ENCODE results near the gene HAND2.

HAND2 gene

GRCh38 chr4:173529477-173530325 is at the start of gene HAND2:
TSS of gene HAND2 (minus strand) at chr4:173530229. CDS start at chr4:173529289, 940 bp downstream.
- no peak for DNase-seq (ENCODE audit: low read depth in 2 of 3, low spot score in 1 of 3)

- no peak for DNase-seq (ENCODE audit: low read depth in 2 of 3, low spot score in 1 of 3)
These were observed 48.9 kb upstream of the HAND2 start for GRCh38 chr4:173578956-173579355.

- no peak for DNase-seq (ENCODE audit: low read depth in 2 of 3, low spot score in 1 of 3)
These were observed 47.9 kb upstream of the HAND2 start for GRCh38 chr4:173577963-173578362.

- no peak for DNase-seq (ENCODE audit: low read depth in 2 of 3, low spot score in 1 of 3)
These were observed 45.6 kb upstream of the HAND2 start for GRCh38 chr4:173575482-173576152.

- DNase-seq (ENCODE audit: low read depth in 2 of 3, low spot score in 1 of 3) = no peak
These were observed 43.7 kb upstream of the HAND2 start for GRCh38 chr4:173573725-173574124.

GRCh38 chr4:173573286-173573685 is 43.3 kb upstream of the HAND2 start:
- DNase-seq (ENCODE audit: low read depth in 2 of 3, low spot score in 1 of 3) = no peak

- no peak for DNase-seq (ENCODE audit: low read depth in 2 of 3, low spot score in 1 of 3)
These were observed 42.6 kb upstream of the HAND2 start for GRCh38 chr4:173572493-173573129.

GRCh38 chr4:173571620-173572019 is 41.6 kb upstream of the HAND2 start:
- DNase-seq (ENCODE audit: low read depth in 2 of 3, low spot score in 1 of 3) = no peak

GRCh38 chr4:173565281-173565680 is 35.3 kb upstream of the HAND2 start:
- no peak for DNase-seq (ENCODE audit: low read depth in 2 of 3, low spot score in 1 of 3)

- no peak for DNase-seq (ENCODE audit: low read depth in 2 of 3, low spot score in 1 of 3)
These were observed 34.4 kb upstream of the HAND2 start for GRCh38 chr4:173564461-173564860.

- DNase-seq (ENCODE audit: low read depth in 2 of 3, low spot score in 1 of 3) = no peak
These were observed 30.9 kb upstream of the HAND2 start for GRCh38 chr4:173560896-173561295.

- no peak for DNase-seq (ENCODE audit: low read depth in 2 of 3, low spot score in 1 of 3)
These were observed 26.5 kb upstream of the HAND2 start for GRCh38 chr4:173556398-173557131.

- no peak for DNase-seq (ENCODE audit: low read depth in 2 of 3, low spot score in 1 of 3)
These were observed 17.9 kb upstream of the HAND2 start for GRCh38 chr4:173547889-173548288.

GRCh38 chr4:173546776-173547175 is 16.7 kb upstream of the HAND2 start:
- no peak for DNase-seq (ENCODE audit: low read depth in 2 of 3, low spot score in 1 of 3)

- no peak for DNase-seq (ENCODE audit: low read depth in 2 of 3, low spot score in 1 of 3)
These were observed 15.4 kb upstream of the HAND2 start for GRCh38 chr4:173545440-173545839.

GRCh38 chr4:173543266-173543665 is 13.2 kb upstream of the HAND2 start:
- DNase-seq (ENCODE audit: low read depth in 2 of 3, low spot score in 1 of 3) = no peak

GRCh38 chr4:173539986-173540385 is 10.0 kb upstream of the HAND2 start:
- no peak for DNase-seq (ENCODE audit: low read depth in 2 of 3, low spot score in 1 of 3)

GRCh38 chr4:173538909-173539445 is 8.9 kb upstream of the HAND2 start:
- DNase-seq (ENCODE audit: low read depth in 2 of 3, low spot score in 1 of 3) = no peak

- DNase-seq (ENCODE audit: low read depth in 2 of 3, low spot score in 1 of 3) = no peak
These were observed 8.3 kb upstream of the HAND2 start for GRCh38 chr4:173538148-173538908.

- DNase-seq (ENCODE audit: low read depth in 2 of 3, low spot score in 1 of 3) = no peak
These were observed 7.7 kb upstream of the HAND2 start for GRCh38 chr4:173537613-173538147.
